IMR-90 (cell line): ENCODE results near the gene SHISAL1.
A peak's percentile ranks its signal among the peaks of the same experiment; 100 is the strongest.

Experiments used
- MAFK ChIP-seq: IDR thresholded peaks from 2 replicates; pipeline ENCODE4 v1.6.1; 2012; ENCODE audit warnings: low read depth, low read length, improper control_type of control experiment
- MXI1 ChIP-seq: IDR thresholded peaks from 2 replicates; pipeline ENCODE4 v1.6.1; 2012; ENCODE audit warnings: low read depth, mild to moderate bottlenecking, low read length, moderate library complexity, borderline replicate concordance
- NFE2L2 ChIP-seq: fragments of 150-350 bp; IDR thresholded peaks from 2 replicates; pipeline ENCODE4 v1.6.1; 2016; ENCODE audit warnings: low read depth, mild to moderate bottlenecking, low read length
- POLR2A ChIP-seq: IDR thresholded peaks from 2 replicates; pipeline ENCODE4 v1.6.1; 2012; ENCODE audit warnings: mild to moderate bottlenecking, low read depth, low read length
- RAD21 ChIP-seq: IDR thresholded peaks from 2 replicates; pipeline ENCODE4 v1.6.1; 2012; ENCODE audit warnings: low read length, improper control_type of control experiment
- RFX5 ChIP-seq: IDR thresholded peaks from 2 replicates; pipeline ENCODE4 v1.8.0; 2012; ENCODE audit warnings: low read depth, mild to moderate bottlenecking, low read length, moderate library complexity
- TF ChIP-seq, protein P1 (sequence below): conservative IDR thresholded peaks from 2 replicates; pipeline ENCODE4 v1.5.1; 2012; ENCODE audit warnings: mild to moderate bottlenecking, low read depth, low read length, improper control_type of control experiment
- TF ChIP-seq, protein P2 (sequence below): fragments of 150-350 bp; IDR thresholded peaks from 2 replicates; pipeline ENCODE4 v1.6.1; 2017; ENCODE audit warnings: mild to moderate bottlenecking, antibody characterized with exemption, low read length, low read depth
- TF ChIP-seq, protein P3 (sequence below): fragments of 150-350 bp; IDR thresholded peaks from 2 replicates; pipeline ENCODE4 v1.6.1; 2016; ENCODE audit warnings: low read depth, mild to moderate bottlenecking, low read length, moderate library complexity, borderline replicate concordance

DNA sequence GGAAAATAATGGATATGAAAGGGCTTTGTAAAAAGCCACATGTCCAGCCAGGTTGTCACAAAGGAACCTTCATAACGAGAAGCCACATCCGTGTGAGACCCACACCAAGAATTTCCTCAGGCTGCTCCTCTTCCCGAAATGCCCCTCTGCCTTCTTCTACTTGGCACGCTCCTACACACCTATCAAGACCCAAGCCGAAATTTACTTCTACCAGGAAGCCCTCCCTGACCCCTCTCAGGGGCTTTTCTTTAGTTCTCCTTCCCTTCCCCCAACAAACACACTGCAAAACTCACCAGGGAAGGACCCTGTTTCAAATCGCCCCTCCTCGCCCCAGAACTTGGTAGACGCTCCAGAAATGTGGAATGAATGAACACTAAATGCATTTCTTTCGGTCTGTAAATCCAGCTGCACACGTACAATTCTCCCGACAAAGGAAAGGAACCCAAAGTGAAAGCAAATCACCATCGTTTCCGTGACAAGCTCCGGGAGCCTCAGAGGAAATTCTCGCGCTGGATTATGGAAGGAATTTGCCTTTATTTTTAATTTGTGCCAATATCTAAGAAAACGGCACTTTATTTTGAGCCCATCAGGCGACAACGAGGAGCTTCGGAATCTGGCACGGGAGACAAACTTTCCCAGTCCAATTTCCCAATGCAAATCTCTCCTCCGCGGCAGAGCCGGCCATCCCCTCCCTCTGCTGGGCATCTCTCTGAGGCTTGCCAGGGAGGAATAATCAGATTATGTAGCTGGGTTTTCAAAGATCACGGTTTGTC, 13.2 kb upstream of the SHISAL1 start:
- TF ChIP-seq, protein P1, sequence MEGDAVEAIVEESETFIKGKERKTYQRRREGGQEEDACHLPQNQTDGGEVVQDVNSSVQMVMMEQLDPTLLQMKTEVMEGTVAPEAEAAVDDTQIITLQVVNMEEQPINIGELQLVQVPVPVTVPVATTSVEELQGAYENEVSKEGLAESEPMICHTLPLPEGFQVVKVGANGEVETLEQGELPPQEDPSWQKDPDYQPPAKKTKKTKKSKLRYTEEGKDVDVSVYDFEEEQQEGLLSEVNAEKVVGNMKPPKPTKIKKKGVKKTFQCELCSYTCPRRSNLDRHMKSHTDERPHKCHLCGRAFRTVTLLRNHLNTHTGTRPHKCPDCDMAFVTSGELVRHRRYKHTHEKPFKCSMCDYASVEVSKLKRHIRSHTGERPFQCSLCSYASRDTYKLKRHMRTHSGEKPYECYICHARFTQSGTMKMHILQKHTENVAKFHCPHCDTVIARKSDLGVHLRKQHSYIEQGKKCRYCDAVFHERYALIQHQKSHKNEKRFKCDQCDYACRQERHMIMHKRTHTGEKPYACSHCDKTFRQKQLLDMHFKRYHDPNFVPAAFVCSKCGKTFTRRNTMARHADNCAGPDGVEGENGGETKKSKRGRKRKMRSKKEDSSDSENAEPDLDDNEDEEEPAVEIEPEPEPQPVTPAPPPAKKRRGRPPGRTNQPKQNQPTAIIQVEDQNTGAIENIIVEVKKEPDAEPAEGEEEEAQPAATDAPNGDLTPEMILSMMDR = peak; percentile 37; the same call in 1 of the 2 replicates
- TF ChIP-seq RAD21 = peak; percentile 38; the same call in 1 of the 2 replicates
- TF ChIP-seq, protein P2, sequence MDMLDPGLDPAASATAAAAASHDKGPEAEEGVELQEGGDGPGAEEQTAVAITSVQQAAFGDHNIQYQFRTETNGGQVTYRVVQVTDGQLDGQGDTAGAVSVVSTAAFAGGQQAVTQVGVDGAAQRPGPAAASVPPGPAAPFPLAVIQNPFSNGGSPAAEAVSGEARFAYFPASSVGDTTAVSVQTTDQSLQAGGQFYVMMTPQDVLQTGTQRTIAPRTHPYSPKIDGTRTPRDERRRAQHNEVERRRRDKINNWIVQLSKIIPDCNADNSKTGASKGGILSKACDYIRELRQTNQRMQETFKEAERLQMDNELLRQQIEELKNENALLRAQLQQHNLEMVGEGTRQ = no peak
- TF ChIP-seq POLR2A = 0 out of 2 replicates have a peak, but pooled peaks have one; percentile 20
- TF ChIP-seq RFX5 = no peak
- no peak for TF ChIP-seq MAFK
- TF ChIP-seq MXI1 = no peak
- TF ChIP-seq NFE2L2 = no peak
- TF ChIP-seq, protein P3, sequence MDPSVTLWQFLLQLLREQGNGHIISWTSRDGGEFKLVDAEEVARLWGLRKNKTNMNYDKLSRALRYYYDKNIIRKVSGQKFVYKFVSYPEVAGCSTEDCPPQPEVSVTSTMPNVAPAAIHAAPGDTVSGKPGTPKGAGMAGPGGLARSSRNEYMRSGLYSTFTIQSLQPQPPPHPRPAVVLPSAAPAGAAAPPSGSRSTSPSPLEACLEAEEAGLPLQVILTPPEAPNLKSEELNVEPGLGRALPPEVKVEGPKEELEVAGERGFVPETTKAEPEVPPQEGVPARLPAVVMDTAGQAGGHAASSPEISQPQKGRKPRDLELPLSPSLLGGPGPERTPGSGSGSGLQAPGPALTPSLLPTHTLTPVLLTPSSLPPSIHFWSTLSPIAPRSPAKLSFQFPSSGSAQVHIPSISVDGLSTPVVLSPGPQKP = no peak
